Endothelial cell of umbilical vein (primary cell): ENCODE data around the gene ESPNL. TPM values are rescaled to one million over a fixed set of nuclear protein-coding genes. Genes with fewer than 3 reads are reported as not detected.

Experiments
- BruUV-seq: library from RNA; stranded (reverse); fragments of 400-500 nt; replicated peaks from 2 replicates; lab custom pipeline; 2021; lab: Mats Ljungman, UMichigan
- CTCF ChIA-PET: fragments of 300-600, 350-600 bp; sonication (Branson Sonifier 250); formaldehyde crosslinking; loops from one replicate; lab custom pipeline; 2021; ENCODE audit warnings: antibody characterized with exemption, inconsistent platforms; lab: Charles Lee
- POLR2A ChIA-PET: fragments of 300-600, 350-600 bp; sonication (Branson Sonifier 250); formaldehyde crosslinking; loops from one replicate; lab custom pipeline; 2021; ENCODE audit warnings: antibody characterized with exemption, inconsistent platforms; lab: Charles Lee
- DNase-seq: peaks from one replicate; pipeline ENCODE4 v3.0.0-alpha.2; 2011; ENCODE audit warnings: low read depth, low spot score
- FAIRE-seq: peaks from 2 replicates; lab custom pipeline; 2011; peaks lifted over from hg19 to GRCh38; lab: Jason Lieb, UNC
- H2AFZ ChIP-seq: 2 replicates; pipeline ENCODE4 v1.6.0; 2012; ENCODE audit warnings: low read depth, low read length, control low read depth, inconsistent platforms
- H3K27ac ChIP-seq: 2 replicates; pipeline ENCODE4 v1.5.1; 2011; ENCODE audit warnings: low read depth, mild to moderate bottlenecking, control low read depth, low read length, moderate library complexity; ENCODE audit not compliant: insufficient read depth
- H3K27me3 ChIP-seq, 2 experiments: 2 replicates each; pipeline versions ENCODE4 v1.6.0 to v1.6.1; 2011; ENCODE audit warnings: low read length in 2 of 2, mixed read lengths in 1 of 2; ENCODE audit not compliant: control insufficient read depth in 2 of 2, insufficient read depth in 2 of 2
- H3K36me3 ChIP-seq, 2 experiments: 2 replicates in 1 of 2; 3 replicates in 1 of 2; pipeline ENCODE4 v1.5.1; 2011; ENCODE audit warnings: low read length in 2 of 2, mild to moderate bottlenecking in 1 of 2, moderate library complexity in 1 of 2; ENCODE audit not compliant: control insufficient read depth in 2 of 2, insufficient read depth in 2 of 2; ENCODE audit errors: extremely low read depth in 1 of 2
- H3K4me1 ChIP-seq: 3 replicates; pipeline ENCODE4 v1.5.1; 2011; ENCODE audit warnings: mild to moderate bottlenecking, low read length; ENCODE audit not compliant: control insufficient read depth, insufficient read depth; ENCODE audit errors: extremely low read depth
- H3K4me2 ChIP-seq: 2 replicates; pipeline ENCODE4 v1.6.1; 2011; ENCODE audit warnings: low read length, control low read depth, mixed read lengths; ENCODE audit not compliant: insufficient read depth
- H3K4me3 ChIP-seq, 3 experiments: fragments of 200-600 bp in 1 of 3; sonication (generic), shearing (Covaris generic) in 1 of 3; replicated peaks in 1 of 3; 2 replicates each; pipeline ENCODE4 v1.5.1; 2011 to 2016; ENCODE audit warnings: control low read depth in 3 of 3, low read length in 3 of 3, mild to moderate bottlenecking in 2 of 3, inconsistent platforms in 1 of 3, low read depth in 1 of 3, moderate library complexity in 1 of 3; ENCODE audit not compliant: insufficient read depth in 1 of 3
- H3K79me2 ChIP-seq: 2 replicates; pipeline ENCODE4 v1.6.0; 2012; ENCODE audit warnings: low read length, inconsistent platforms; ENCODE audit not compliant: control insufficient read depth, insufficient read depth
- H3K9ac ChIP-seq: replicated peaks from 2 replicates; pipeline ENCODE3; 2011; ENCODE audit warnings: low read length, control low read depth; ENCODE audit not compliant: insufficient read depth; ENCODE audit errors: extremely low read depth
- H3K9me1 ChIP-seq: replicated peaks from 3 replicates; pipeline ENCODE4 v1.6.0; 2011; ENCODE audit warnings: mild to moderate bottlenecking, low read length; ENCODE audit not compliant: control insufficient read depth, insufficient read depth; ENCODE audit errors: extremely low read depth
- H3K9me3 ChIP-seq: replicated peaks from 2 replicates; pipeline ENCODE4 v1.5.1; 2012; ENCODE audit warnings: low read length, inconsistent platforms; ENCODE audit not compliant: control insufficient read depth, insufficient read depth
- H4K20me1 ChIP-seq: replicated peaks from 2 replicates; pipeline ENCODE3; 2011; ENCODE audit warnings: mild to moderate bottlenecking, low read length; ENCODE audit not compliant: control insufficient read depth, insufficient read depth; ENCODE audit errors: extremely low read depth
- CTCF ChIP-seq, 2 donors: IDR thresholded peaks; 1 replicate in 1 of 2; 2 replicates in 1 of 2; pipeline ENCODE4 v1.5.1; 2011; ENCODE audit warnings: low read length in 2 of 2, mild to moderate bottlenecking in 2 of 2, moderate library complexity in 2 of 2, control low read depth in 1 of 2, inconsistent platforms in 1 of 2, low read depth in 1 of 2; ENCODE audit not compliant: insufficient read depth in 1 of 2; ENCODE audit errors: extremely low read depth in 1 of 2
- FOS ChIP-seq: IDR thresholded peaks from 2 replicates; pipeline ENCODE4 v1.6.1; 2011; ENCODE audit warnings: mild to moderate bottlenecking, low read length, moderate library complexity, borderline replicate concordance; ENCODE audit not compliant: insufficient read depth
- GATA2 ChIP-seq: IDR thresholded peaks from 2 replicates; pipeline ENCODE4 v1.7.0; 2011; ENCODE audit warnings: low read depth, mild to moderate bottlenecking, moderate library complexity, mixed read lengths, low read length; ENCODE audit not compliant: insufficient read length, insufficient read depth
- MAX ChIP-seq: IDR thresholded peaks from 2 replicates; pipeline ENCODE4 v1.6.1; 2011; ENCODE audit not compliant: insufficient read depth, insufficient read length
- MYC ChIP-seq: IDR thresholded peaks from one replicate; pipeline ENCODE4 v1.6.1; 2011; ENCODE audit warnings: mild to moderate bottlenecking, low read depth, low read length
- dilution Hi-C: fragments of 300-500 bp; cut with MboI; formaldehyde crosslinking; loops from one replicate; pipeline ENCODE4 v1.15.0; 2019; ENCODE audit warnings: low sequenced_read_pairs; ENCODE audit not compliant: extremely low pct_ligation_motif_present
- intact Hi-C: fragments of 100-400 bp; cut with micrococcal nuclease; formaldehyde crosslinking; loops from one replicate; pipeline ENCODE4 v1.10.0; 2022
- polyA plus RNA-seq, 4 experiments: library from polyadenylated mRNA; depleted of rRNA in 3 of 4; stranded (reverse) in 3 of 4; unstranded in 1 of 4; fragments of >200 nt; gene quantifications; 2 replicates each; pipeline versions ENCODE4 v1.2.1 to v1.2.3, GENCODE V29; 2011 to 2012; ENCODE audit warnings: missing spikeins in 1 of 4
- total RNA-seq: library from RNA; stranded (reverse); gene quantifications from 2 replicates; pipeline ENCODE4 v1.2.3, GENCODE V29; 2021

ESPNL gene
- total and polyA plus RNA-seq, 2 donors (not counting 3 experiments of a cell fraction or from before 2014, with no cell fraction given), result not detected

- intact Hi-C loops, result loop anchor here (1.0 to 2.0 kb wide), 2 partner anchors 45 to 74 kb away; partner anchors contain the start of gene ILKAP
These were observed 57.4 kb downstream of the ESPNL start for GRCh38 chr2:238157506-238158017.

More at GRCh38 chr2:238157506-238158017, 57.4 kb downstream of the ESPNL start:
- Histone ChIP-seq H3K36me3 (no peaks in the 10 kb centered on the region), H3K9me3 (no peaks in the 10 kb centered on the region), H3K27me3 (peaks cover 0 to 3% of the 10 kb centered on the region in 2 experiments), H3K9me1 (no peaks in the 10 kb centered on the region), H3K4me3 (no peak overlapping the region), H3K4me1 (no peaks in the 10 kb centered on the region), H3K79me2 (no peaks in the 10 kb centered on the region), H3K27ac (no peak overlapping the region), H4K20me1 (no peaks in the 10 kb centered on the region), H3K4me2 (no peak overlapping the region), H2AFZ (no peak overlapping the region), H3K9ac (no peak overlapping the region)
- no peak for TF ChIP-seq GATA2
- TF ChIP-seq CTCF (IDR thresholded peaks at IDR 0.05; ENCODE audit: extremely low read depth in 1 of 2, insufficient read depth in 1 of 2, low read depth in 1 of 2, low read length in 2 of 2), result no peak
- TF ChIP-seq FOS, result no peak
- TF ChIP-seq MAX, result no peak
- TF ChIP-seq MYC, result no peak
- ChIA-PET POLR2A (no interaction called here), CTCF (no interaction called here)
- dilution Hi-C loops, result no loop called here
- no TSS peak for BruUV-seq
- no peak for FAIRE-seq
- DNase-seq, result no peak
